HG03575 (cell line): ENCODE measurements around the gene ARHGEF28.

Source experiments
- ATAC-seq: cut with Tn5 transposase; IDR thresholded peaks from one replicate; pipeline ENCODE4 v1.9.1; 2021; ENCODE audit not compliant: unreplicated experiment, insufficient number of reproducible peaks, low FRiP score; ENCODE audit errors: extremely low read depth

Gene ARHGEF28

DNA sequence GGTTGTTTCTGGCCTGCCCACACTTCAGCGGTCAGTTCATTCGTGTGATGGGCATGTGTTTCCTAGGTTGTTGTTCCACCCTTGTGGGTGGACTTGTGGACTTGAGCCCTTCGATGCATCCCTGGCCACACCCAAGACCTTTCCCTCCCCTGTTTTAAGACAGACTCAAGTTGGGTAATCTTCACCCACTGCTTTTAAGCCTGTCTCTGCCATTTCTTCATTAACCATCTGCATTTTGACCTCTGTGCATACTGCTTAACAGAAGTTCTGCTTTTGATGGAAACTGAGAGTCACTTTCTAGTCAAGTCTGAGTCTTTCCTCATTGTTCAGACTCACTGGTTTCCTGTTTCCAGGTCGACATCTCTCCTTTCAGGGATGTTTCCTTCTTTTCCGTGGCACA, 233.7 kb downstream of the ARHGEF28 start:
- no peak for ATAC-seq

DNA sequence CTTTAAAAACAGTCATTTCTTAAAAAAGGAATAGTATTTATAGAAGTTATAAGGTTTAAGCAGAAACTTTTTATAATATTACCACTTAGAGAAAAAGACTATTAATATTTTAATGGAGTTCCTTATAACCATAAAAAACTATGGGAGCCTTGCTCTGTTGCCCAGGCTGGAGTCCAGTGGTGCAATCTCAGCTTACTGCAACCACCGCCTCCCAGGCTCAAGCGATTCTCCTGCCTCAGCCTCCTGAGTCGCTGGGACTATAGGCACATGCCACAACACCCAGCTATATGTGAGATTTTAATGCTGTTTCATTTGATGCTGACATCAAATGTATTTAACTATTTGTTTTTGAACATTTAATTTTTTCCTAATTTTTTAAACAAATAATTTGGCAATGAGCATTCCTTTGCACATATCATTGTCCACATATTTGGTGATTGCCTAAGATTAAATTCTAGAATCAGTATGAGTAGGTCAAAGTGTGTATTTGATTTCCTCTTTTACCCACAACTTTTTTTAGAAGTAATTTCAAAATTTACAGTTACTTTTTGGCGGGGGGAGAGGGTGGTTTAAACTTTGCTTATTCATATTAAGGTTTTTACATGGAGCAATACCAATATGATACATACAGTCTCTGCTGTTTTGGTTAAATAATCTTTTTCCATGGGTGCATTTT, 235.5 kb downstream of the ARHGEF28 start:
- ATAC-seq = no peak

DNA sequence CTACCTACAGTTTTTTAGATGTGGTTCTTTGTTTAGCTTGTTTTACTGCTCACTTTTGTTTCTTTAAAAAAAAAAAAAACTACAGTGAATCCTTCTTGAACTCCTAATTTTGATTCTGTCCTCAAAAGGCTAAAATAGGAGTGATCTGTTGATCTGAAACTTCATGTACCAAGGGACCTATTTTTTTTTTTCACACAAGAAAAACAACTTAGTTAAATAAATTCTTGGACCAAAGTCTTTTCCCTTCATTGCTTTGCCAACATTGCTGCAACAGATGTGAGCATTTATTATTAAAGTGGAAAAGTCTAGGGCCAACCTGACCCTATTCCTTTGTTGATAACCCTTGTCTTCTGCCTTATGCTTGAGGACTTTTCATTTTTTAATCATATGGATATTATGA, 236.8 kb downstream of the ARHGEF28 start:
- ATAC-seq = no peak

DNA sequence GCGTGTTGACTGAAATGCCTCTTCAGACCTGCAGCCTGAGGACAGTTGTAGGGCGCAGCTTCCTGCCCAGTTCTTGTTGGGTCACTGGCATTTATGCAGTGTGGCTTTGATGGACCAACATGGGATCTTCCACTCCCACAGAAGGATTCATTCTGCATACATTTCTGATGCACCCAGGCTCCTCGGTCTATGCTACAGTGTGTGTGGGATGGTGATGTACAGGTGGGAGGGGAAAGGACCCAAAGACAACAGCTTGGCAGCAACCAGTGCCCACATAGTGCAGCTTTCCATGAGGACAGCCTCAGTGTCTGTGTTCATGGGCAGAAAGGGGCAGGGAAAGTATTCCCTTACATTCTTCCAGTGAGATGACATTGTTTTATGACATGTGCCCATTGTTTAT, 237.9 kb downstream of the ARHGEF28 start:
- ATAC-seq = no peak

DNA sequence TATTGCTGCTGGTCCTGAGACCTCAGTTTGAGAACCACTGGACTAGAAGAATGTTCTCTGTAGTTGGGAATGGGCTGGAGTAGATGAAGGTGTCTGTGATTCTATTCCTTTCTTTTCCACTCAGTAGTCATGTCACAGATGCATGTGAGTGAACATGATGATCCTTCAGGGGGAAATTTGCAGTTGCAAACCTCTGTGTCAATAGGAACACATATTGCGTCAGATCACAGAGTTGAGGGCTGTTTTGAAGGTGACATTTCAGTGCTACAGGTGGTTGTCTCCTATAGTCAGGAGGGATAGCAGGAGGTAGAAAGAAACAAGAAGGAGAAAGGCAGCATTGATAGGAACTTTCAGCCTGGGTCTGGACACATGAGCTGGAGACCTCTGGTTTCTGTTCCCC, 239.3 kb downstream of the ARHGEF28 start:
- no peak for ATAC-seq

DNA sequence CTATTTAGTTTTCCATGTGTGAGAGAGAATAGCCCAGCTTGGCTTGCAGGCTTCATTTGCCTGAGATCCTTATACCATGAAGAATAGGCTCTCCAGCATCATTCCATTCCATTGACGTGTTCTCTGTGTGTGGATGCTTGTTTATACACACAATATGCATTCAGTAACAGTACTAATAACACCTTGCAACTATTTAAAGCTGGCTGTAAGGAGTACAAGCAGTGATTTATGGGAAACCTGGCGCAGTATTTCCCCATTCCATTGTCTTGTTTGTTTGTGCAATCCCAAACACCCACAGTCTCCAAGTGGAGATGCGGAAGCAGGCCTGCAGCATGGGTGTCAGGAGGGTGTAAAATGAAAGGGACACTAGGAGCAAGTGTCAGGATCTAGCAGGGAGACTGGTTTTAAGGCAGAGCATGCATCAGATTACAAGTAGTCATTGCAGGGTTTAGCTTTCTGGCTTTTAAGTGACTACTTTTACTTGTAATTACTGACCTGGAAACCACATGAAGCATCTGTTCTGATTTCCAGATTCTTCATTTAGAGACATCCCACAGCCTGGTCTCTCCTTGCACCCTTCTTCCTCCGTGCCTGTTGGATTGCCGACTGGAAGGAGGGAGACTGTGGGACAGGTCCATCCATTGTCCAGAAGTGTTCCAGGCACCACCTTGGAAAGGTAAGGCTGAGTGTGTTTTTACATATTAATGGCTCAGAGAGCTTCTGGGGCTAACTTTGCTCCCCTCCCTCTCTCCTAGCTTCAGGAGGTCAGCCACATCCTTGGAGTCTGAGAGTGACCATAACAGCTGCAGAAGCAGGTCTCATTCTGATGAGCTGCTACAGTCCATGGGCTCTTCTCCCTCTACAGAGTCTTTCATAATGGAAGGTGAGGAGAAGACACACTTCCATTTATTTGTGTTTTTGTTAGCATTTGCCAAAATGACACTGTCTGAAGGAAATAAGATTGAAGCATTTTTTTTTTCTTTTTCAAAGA, 241.6 kb downstream of the ARHGEF28 start:
- ATAC-seq = no peak

DNA sequence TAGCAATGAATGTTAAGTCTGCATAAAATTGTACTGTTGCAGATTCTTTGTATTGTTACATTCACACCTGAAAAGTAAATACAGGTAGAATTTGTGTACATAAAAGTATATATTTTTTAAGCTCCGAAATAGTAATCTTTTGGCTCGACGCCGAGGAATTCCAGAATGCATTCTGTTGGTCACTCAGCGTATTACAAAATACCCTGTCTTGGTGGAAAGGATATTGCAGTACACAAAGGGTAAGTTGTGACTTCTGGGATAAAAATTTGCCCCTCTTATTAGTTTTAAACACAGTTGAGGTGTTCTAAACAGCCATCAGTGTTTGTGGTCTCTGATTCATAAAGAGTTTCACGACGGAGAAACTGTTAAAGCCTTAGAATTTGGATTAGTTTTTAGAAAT, 257.6 kb downstream of the ARHGEF28 start:
- ATAC-seq = no peak

DNA sequence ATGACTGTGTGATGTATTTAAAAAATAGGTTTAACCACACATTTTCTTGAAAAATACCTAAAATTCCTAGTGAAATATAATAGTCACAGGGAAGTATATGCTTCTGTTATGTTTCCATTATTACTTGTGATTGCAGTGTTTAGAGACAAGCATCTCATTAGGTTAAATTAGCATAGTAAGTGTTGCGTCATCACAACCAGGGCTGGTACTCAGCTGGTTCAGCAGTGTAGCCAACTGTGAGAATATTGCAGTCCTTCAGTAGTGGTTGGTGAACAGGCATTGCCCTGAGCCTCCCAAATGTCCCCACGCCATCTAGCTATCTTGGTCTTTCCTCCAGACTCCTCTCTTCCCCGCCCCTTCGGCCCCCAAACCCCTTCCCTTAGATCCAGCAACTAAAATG, 261.7 kb downstream of the ARHGEF28 start:
- ATAC-seq = no peak

DNA sequence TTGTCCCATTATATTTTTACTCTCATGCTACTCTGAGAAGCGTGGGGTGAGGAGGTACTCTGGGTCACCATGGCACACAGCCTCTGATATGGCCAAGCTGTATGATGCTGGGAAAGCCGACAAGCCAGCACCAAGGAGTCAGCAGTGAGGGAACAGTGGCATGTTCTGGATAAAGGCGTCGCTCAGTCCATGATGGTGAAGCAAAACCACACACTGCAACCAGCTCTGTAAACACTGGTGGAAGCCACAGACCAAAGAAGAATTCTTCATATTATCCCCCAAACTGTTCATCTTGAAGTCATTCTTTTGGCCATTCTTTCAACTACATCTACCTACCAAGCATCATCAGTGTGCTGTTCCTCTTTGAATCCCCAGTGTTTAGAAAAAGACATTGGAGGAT, 264.6 kb downstream of the ARHGEF28 start:
- ATAC-seq = no peak

DNA sequence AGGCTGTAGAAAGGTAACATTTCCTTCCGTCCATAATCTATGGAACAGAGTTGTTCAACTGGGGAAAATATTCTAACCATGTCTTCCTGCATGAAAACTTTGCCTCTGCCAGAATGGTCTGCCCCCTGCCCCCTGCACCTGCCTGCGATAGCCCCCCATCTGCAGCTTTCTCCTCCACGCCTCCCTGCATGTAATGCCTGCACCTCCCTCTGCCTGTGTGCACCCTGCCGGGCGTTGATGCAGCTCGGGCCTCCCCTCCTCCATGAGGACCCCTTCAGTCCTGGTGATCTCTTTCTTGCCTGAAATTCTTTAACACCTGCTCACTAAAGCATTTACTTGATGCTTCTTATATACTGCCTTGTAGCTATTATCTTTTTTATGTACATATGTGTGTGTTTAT, 266.2 kb downstream of the ARHGEF28 start:
- no peak for ATAC-seq

DNA sequence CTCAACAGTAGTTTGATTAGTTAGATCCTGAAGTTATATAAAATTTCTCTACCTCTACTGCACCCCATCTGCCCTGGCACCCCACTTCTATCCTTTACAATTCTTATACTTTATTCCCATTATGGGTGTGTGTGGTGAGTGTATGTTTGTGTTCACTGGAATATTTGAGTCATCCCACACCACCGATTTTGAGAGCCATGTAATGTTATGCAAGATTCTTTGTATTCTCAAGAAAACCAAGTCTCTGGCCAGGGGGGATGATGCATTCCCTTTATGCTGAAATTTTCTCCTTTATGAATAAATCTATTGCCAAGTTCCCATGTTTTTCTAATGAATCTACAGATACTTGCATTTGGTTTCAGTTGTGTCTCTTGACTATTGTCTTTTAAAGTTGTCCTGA, 266.8 kb downstream of the ARHGEF28 start:
- no peak for ATAC-seq

DNA sequence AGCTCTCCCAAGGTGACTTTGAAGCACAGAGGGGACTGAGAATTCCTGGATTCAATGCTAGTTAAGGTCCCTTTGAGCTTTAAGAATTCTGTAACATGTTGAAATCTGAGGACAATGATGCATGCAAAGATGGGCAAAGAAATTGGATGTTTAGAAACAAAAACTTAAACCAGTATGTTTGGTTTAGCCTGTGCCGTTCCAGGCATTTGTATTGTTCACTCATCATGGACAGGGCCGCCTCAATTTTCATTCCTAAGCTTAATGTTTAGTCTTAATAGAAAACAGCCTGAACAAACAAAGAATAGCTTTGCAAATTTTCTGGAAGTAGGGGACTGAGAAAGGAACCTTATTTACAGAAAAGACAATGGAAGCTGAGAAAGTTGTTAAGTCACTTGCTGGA, 267.8 kb downstream of the ARHGEF28 start:
- no peak for ATAC-seq

DNA sequence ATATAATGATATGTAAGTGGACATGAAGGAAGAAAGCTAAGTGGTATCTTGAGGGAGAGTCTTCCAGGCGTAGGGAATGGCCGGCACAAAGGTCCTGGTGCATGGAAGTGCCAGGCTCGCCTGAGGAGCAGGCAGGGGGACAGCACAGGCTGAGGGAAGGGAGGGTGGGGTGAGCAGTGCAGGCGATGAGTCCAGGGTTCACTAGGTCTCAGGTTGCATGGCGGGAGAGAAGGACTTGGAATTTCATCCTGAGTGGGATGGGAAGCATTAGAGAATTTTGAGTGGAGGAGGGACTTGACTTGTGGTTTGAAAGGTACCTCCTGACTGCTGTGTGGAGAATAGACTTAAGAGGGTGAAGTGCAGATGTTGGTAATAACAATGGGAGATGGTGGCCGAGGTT, 268.9 kb downstream of the ARHGEF28 start:
- no peak for ATAC-seq

DNA sequence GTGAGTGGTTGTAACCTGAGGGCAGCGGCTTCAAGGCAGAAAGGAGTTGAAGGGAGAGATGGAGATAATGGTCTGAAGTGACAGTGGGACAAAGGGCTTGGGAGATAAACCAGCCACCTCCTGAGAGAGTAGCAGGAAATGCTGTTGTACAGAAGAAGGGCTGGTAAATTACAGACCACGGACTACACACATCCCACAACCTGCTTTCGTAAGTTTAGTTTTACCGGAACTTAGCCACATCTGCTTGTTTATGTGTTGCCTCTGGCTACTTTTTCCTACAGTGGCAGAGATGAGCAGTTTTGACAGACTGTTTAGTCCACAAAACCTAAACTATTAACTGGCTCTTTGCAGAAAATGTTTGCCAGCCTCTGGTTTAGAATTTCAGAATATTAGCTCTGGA, 269.5 kb downstream of the ARHGEF28 start:
- ATAC-seq = no peak

DNA sequence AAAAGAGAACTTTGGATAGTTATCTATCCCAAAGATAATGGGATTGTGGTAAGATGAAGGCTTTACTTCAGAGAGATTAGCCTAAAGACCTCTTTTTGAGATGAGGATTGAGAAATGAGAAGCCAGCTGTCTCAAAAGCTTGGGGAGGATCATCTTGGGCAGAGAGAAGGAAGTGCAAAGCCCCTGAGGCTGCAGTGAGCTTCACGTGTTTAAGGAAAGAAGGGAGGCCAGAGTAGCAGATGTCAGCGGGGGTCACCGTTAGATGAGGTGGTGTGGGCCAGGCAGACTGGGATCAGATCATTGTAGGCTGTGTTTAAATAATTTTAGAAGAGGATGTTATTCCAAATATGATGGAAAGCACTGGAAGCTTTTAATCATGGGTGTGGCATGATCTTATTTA, 270.1 kb downstream of the ARHGEF28 start:
- no peak for ATAC-seq

DNA sequence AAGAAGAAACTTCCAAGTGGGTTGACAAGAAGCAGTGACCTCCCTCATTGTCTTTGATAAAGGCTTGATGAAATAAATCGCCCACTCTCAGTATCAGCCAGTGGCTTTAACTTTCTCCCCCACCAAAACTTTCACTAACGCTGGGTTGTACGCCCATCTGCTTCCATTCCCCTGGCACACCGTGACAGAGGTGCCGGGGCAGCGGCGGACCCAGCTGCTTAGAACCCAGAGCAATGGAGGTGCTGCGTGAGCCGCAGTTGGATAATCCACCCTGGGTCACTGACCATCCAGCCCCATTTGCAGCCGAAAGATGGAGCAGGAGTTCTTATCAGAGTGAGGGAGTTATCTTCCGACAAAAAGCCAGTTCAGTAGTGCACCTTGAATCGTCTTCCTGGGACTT, 270.7 kb downstream of the ARHGEF28 start:
- no peak for ATAC-seq

DNA sequence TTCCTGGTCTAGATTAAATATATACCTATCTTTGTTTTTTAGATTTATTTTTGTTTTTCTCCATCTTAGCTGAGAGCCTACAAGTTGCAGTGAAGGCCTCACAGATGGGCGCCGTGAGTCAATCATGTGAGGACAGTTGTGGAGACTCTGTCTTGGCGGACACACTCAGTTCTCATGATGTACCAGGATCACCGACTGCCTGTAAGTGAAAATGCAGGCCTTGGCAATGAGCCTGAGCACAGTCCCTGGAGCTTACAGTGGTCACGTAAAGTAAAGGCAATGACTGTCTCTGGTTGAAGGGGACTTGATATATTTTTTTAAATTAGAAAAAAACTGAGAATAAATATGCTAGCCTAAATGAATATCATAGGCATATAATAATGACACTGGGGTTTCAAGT, 271.9 kb downstream of the ARHGEF28 start:
- no peak for ATAC-seq

DNA sequence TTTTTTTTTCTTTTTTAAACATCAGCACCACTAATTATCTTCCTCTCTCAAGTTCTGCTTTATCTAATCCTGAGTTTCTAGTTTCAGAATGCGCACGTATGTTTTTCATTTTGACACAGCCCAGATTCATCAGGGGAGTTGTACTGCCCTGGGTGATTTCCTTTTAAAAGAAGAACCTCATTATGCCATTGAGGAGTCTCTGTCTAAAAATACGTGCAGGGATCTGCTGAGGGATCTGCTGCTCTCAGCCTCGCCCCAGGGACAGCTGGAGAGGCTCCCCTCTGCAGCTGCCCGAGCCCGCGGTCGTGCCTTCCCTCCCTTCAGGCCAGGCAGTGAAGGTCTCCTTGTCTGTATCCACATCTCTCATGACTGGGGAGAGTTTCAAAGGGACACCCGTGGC, 273.1 kb downstream of the ARHGEF28 start:
- ATAC-seq = no peak

DNA sequence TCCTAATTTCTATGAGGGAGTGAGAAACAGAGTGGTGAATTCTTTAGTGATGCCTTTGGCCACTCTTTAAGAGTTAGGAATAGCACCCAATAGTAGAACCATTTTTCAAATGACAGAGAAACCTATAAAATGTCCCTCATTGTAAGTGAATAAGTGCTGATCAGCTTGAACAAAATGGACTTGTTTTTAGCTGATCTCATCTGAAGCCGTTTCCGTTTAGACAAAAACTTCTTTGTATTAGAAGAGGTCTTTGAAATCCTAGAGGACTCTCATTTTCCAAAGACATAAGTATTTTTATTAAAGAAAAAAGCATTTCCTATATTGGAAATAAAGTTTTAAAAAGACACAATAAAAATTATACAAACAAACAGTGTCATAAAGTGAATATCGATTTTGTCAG, 273.9 kb downstream of the ARHGEF28 start:
- no peak for ATAC-seq

DNA sequence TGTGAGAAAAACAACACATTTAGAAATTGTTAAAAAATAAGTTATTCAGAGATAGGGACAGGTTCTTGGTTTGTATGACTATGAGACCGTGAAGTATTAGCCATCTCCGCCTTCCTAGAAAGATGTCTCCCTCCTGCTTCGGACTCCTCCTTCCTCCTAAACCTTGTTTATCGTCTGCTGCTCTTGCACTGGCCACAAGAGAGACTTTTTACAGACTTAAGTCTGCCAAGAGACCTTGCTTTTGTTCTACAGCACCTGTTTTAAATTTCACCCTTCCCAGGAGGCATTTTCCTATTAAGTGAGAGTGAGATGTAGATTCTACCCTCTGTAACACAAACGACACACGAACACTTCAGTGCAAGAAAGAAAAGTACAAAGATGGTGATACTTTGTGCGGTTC, 274.6 kb downstream of the ARHGEF28 start:
- no peak for ATAC-seq
